ENCODE measurements around the gene GRXCR2.

GRCh38 chr5:145835848-145836239, 37.0 kb downstream of the GRXCR2 start:
- TF ChIP-seq GATA2 (IDR thresholded peaks at IDR 0.05; ENCODE audit: low read depth, low read length) (no peak), GATA3 (IDR thresholded peaks at IDR 0.05; ENCODE audit: low read depth, low read length) (no peak)
